Measurements from ENCODE around the gene RNF26.
A peak's percentile ranks its signal among the peaks of the same experiment; 100 is the strongest.

The RNF26 gene

GRCh38 chr11:119367661-119368120 is 33.4 kb downstream of the RNF26 start:
- Histone ChIP-seq H3K27ac (ENCODE audit: extremely low read depth, low read depth, low read length) (no peak overlapping the region), H3K9me3 (ENCODE audit: control insufficient read depth, insufficient read depth, low read depth, low read length) (no peaks in the 10 kb centered on the region), H3K4me3 (ENCODE audit: low read depth, low read length) (no peak overlapping the region), H3K36me3 (ENCODE audit: control insufficient read depth in 2 of 2, insufficient read depth in 1 of 2, low read length in 2 of 2) (no peaks in the 10 kb centered on the region), H3K4me1 (ENCODE audit: control insufficient read depth, insufficient read depth, low read length) (peaks cover 2% of the 10 kb centered on the region; the same call in 1 of the 2 replicates)
- POLR2A ChIA-PET, result interaction anchor here (0.7 to 1.8 kb wide), 2 partner anchors 29 to 282 kb away, joined by 3 to 20 read pairs; no protein-coding TSS in a partner anchor
- CTCF ChIA-PET, result interaction anchor here (0.5 to 5.4 kb wide), 12 partner anchors 9 to 438 kb away, joined by 3 to 59 read pairs (median 4); partner anchors contain the start of genes C1QTNF5 and USP2
- TF ChIP-seq ZNF549 (tag by site-specific recombination; IDR thresholded peaks at IDR 0.05), result no peak
- no peak for TF ChIP-seq ZNF37A (tag by site-specific recombination; IDR thresholded peaks at IDR 0.05)
- TF ChIP-seq EGR2 (tag by site-specific recombination; IDR thresholded peaks at IDR 0.05; ENCODE audit: low read depth), result peak; percentile 28; the same call in 1 of the 2 replicates
- TF ChIP-seq ZFHX2 (tag by site-specific recombination; conservative IDR thresholded peaks at IDR 0.05), result peak; percentile 52

- Histone ChIP-seq H3K4me3 (ENCODE audit: low read depth, low read length) (no peak overlapping the region), H3K9me3 (ENCODE audit: control insufficient read depth, insufficient read depth, low read depth, low read length) (no peaks in the 10 kb centered on the region), H3K4me1 (ENCODE audit: control insufficient read depth, insufficient read depth, low read length) (peaks cover 2% of the 10 kb centered on the region; the same call in 1 of the 2 replicates), H3K36me3 (ENCODE audit: control insufficient read depth in 2 of 2, insufficient read depth in 1 of 2, low read length in 2 of 2) (no peaks in the 10 kb centered on the region), H3K27ac (ENCODE audit: extremely low read depth, low read depth, low read length) (no peak overlapping the region)
- ChIA-PET CTCF (interaction anchor here (0.5 to 5.4 kb wide), 11 partner anchors 12 to 438 kb away, joined by 3 to 59 read pairs (median 4); partner anchors contain the start of genes C1QTNF5 and USP2), POLR2A (interaction anchor here (0.6 to 1.8 kb wide), 4 partner anchors 30 to 653 kb away, joined by 3 to 20 read pairs (median 3); partner anchors contain the start of gene MCAM)
- TF ChIP-seq ZNF174 (tag by site-specific recombination; IDR thresholded peaks at IDR 0.05) (no peak), ZNF623 (tag by site-specific recombination; IDR thresholded peaks at IDR 0.05) (no peak), ZBTB11 (tag by site-specific recombination; conservative IDR thresholded peaks at IDR 0.05; ENCODE audit: low read depth) (no peak), TRIM28 (IDR thresholded peaks at IDR 0.05; ENCODE audit: borderline replicate concordance, low read length) (no peak), PBX3 (CRISPR knock-in tag; IDR thresholded peaks at IDR 0.05) (no peak), ZNF629 (tag by site-specific recombination; IDR thresholded peaks at IDR 0.05) (0 out of 2 replicates have a peak, but pooled peaks have one; percentile 13), ZBTB6 (tag by site-specific recombination; IDR thresholded peaks at IDR 0.05) (no peak), ZBTB20 (tag by site-specific recombination; IDR thresholded peaks at IDR 0.05) (0 out of 2 replicates have a peak, but pooled peaks have one; percentile 23), ZNF211 (tag by site-specific recombination; IDR thresholded peaks at IDR 0.05; ENCODE audit: low read depth) (no peak), ZSCAN23 (tag by site-specific recombination; IDR thresholded peaks at IDR 0.05) (no peak), ZBTB10 (tag by site-specific recombination; IDR thresholded peaks at IDR 0.05) (no peak), ZNF24 (tag by site-specific recombination; IDR thresholded peaks at IDR 0.05) (no peak), BCL11B (tag by site-specific recombination; IDR thresholded peaks at IDR 0.05; ENCODE audit: low read depth) (no peak), ZNF654 (tag by site-specific recombination; IDR thresholded peaks at IDR 0.05; ENCODE audit: low read depth) (no peak), ZXDB (tag by site-specific recombination; IDR thresholded peaks at IDR 0.05) (no peak), ZNF426 (tag by site-specific recombination; IDR thresholded peaks at IDR 0.05) (no peak), PATZ1 (tag by site-specific recombination; IDR thresholded peaks at IDR 0.05) (0 out of 2 replicates have a peak, but pooled peaks have one; percentile 22), ZNF76 (tag by site-specific recombination; IDR thresholded peaks at IDR 0.05; ENCODE audit: borderline replicate concordance, low read depth) (no peak)
These were observed 34.1 kb downstream of the RNF26 start for GRCh38 chr11:119368121-119369034.

All from HEK293 (cell line).